HEK293 (cell line): ENCODE results near the gene TPST1.

Experiments
- CTCF ChIA-PET: fragments of 350-600 bp; formaldehyde crosslinking; extraction: SDS; loops from one replicate; lab custom pipeline; 2021; ENCODE audit warnings: antibody characterized with exemption; lab: Yijun Ruan, JAX
- POLR2A ChIA-PET: fragments of 300-600 bp; formaldehyde crosslinking; extraction: SDS; loops from one replicate; lab custom pipeline; 2020; ENCODE audit warnings: antibody characterized with exemption, inconsistent platforms; lab: Yijun Ruan, JAX
- H3K27ac ChIP-seq: fragments of 200-500 bp; sonication (Bioruptor generic); 2 replicates; pipeline ENCODE4 v1.5.1; 2014; ENCODE audit warnings: low read depth, low read length, control low read depth, inconsistent platforms; ENCODE audit errors: extremely low read depth
- H3K36me3 ChIP-seq, 2 experiments: fragments of 200-500 bp in 1 of 2; sonication (Bioruptor generic) in 1 of 2; 1 replicate in 1 of 2; 2 replicates in 1 of 2; pipeline ENCODE4 v1.5.1; 2014 to 2017; ENCODE audit warnings: inconsistent platforms in 2 of 2, low read length in 2 of 2; ENCODE audit not compliant: control insufficient read depth in 2 of 2, insufficient read depth in 1 of 2
- H3K4me1 ChIP-seq: fragments of 200-500 bp; sonication (Bioruptor generic); 2 replicates; pipeline ENCODE4 v1.5.1; 2014; ENCODE audit warnings: mild to moderate bottlenecking, low read length, inconsistent platforms; ENCODE audit not compliant: control insufficient read depth, insufficient read depth
- H3K4me3 ChIP-seq: 2 replicates; pipeline ENCODE4 v1.5.1; 2011; ENCODE audit warnings: low read depth, mild to moderate bottlenecking, control low read depth, low read length, moderate library complexity
- H3K9me3 ChIP-seq: fragments of 200-500 bp; sonication (Bioruptor generic); 2 replicates; pipeline ENCODE4 v1.5.1; 2014; ENCODE audit warnings: low read depth, low read length, inconsistent platforms; ENCODE audit not compliant: control insufficient read depth, insufficient read depth
- FEZF1 ChIP-seq: fragments of 450-650 bp; formaldehyde crosslinking; IDR thresholded peaks from 2 replicates; pipeline ENCODE4 v1.5.1; 2016; ENCODE audit warnings: missing biosample characterization, missing genetic modification characterization
- SALL2 ChIP-seq: fragments of 450-650 bp; formaldehyde crosslinking; IDR thresholded peaks from 2 replicates; pipeline ENCODE4 v1.5.0; 2017; ENCODE audit warnings: missing biosample characterization, mild to moderate bottlenecking, missing genetic modification characterization, borderline replicate concordance
- SP2 ChIP-seq: fragments of 450-650 bp; formaldehyde crosslinking; IDR thresholded peaks from 2 replicates; pipeline ENCODE4 v1.5.1; 2016; ENCODE audit warnings: missing biosample characterization, missing genetic modification characterization
- ZBTB48 ChIP-seq: fragments of 450-650 bp; formaldehyde crosslinking; IDR thresholded peaks from 2 replicates; pipeline ENCODE4 v1.5.1; 2016; ENCODE audit warnings: missing biosample characterization, missing genetic modification characterization
- ZFHX2 ChIP-seq: fragments of 450-650 bp; formaldehyde crosslinking; conservative IDR thresholded peaks from 2 replicates; pipeline ENCODE4 v1.5.1; 2016; ENCODE audit warnings: missing biosample characterization, missing genetic modification characterization
- ZNF121 ChIP-seq: fragments of 450-650 bp; formaldehyde crosslinking; IDR thresholded peaks from 2 replicates; pipeline ENCODE4 v1.5.1; 2016; ENCODE audit warnings: missing biosample characterization, missing genetic modification characterization
- ZNF311 ChIP-seq: fragments of 450-650 bp; formaldehyde crosslinking; IDR thresholded peaks from 2 replicates; pipeline ENCODE4 v1.5.1; 2017; ENCODE audit warnings: missing biosample characterization, missing genetic modification characterization, borderline replicate concordance
- ZNF366 ChIP-seq: fragments of 450-650 bp; formaldehyde crosslinking; conservative IDR thresholded peaks from 2 replicates; pipeline ENCODE4 v1.5.1; 2016; ENCODE audit warnings: missing biosample characterization, missing genetic modification characterization
- ZNF416 ChIP-seq: fragments of 450-650 bp; formaldehyde crosslinking; IDR thresholded peaks from 2 replicates; pipeline ENCODE4 v1.5.1; 2016; ENCODE audit warnings: missing biosample characterization, missing genetic modification characterization
- ZNF423 ChIP-seq: fragments of 450-650 bp; formaldehyde crosslinking; IDR thresholded peaks from 2 replicates; pipeline ENCODE4 v1.5.1; 2016; ENCODE audit warnings: missing biosample characterization, missing genetic modification characterization
- ZNF473 ChIP-seq: fragments of 450-650 bp; formaldehyde crosslinking; IDR thresholded peaks from 2 replicates; pipeline ENCODE4 v1.5.1; 2017; ENCODE audit warnings: missing biosample characterization, missing genetic modification characterization
- ZNF530 ChIP-seq: fragments of 450-650 bp; formaldehyde crosslinking; IDR thresholded peaks from 2 replicates; pipeline ENCODE4 v1.5.1; 2016; ENCODE audit warnings: low read depth, missing biosample characterization, missing genetic modification characterization
- ZNF621 ChIP-seq: fragments of 450-650 bp; formaldehyde crosslinking; IDR thresholded peaks from 2 replicates; pipeline ENCODE4 v1.5.1; 2017; ENCODE audit warnings: missing biosample characterization, missing genetic modification characterization
- ZNF677 ChIP-seq: fragments of 450-650 bp; IDR thresholded peaks from 2 replicates; pipeline ENCODE4 v1.5.0; 2018; ENCODE audit warnings: missing biosample characterization, mild to moderate bottlenecking, missing genetic modification characterization, moderate library complexity
- ZSCAN23 ChIP-seq: fragments of 450-650 bp; formaldehyde crosslinking; IDR thresholded peaks from 2 replicates; pipeline ENCODE4 v1.5.1; 2016; ENCODE audit warnings: missing biosample characterization, missing genetic modification characterization
- TF ChIP-seq, protein P1 (sequence below): fragments of 450-650 bp; formaldehyde crosslinking; IDR thresholded peaks from 2 replicates; pipeline ENCODE4 v1.5.1; 2016; ENCODE audit warnings: missing biosample characterization, missing genetic modification characterization
- TF ChIP-seq, protein P2 (sequence below): fragments of 450-650 bp; formaldehyde crosslinking; IDR thresholded peaks from 2 replicates; pipeline ENCODE4 v1.5.1; 2016; ENCODE audit warnings: missing biosample characterization, missing genetic modification characterization

TPST1 gene

DNA sequence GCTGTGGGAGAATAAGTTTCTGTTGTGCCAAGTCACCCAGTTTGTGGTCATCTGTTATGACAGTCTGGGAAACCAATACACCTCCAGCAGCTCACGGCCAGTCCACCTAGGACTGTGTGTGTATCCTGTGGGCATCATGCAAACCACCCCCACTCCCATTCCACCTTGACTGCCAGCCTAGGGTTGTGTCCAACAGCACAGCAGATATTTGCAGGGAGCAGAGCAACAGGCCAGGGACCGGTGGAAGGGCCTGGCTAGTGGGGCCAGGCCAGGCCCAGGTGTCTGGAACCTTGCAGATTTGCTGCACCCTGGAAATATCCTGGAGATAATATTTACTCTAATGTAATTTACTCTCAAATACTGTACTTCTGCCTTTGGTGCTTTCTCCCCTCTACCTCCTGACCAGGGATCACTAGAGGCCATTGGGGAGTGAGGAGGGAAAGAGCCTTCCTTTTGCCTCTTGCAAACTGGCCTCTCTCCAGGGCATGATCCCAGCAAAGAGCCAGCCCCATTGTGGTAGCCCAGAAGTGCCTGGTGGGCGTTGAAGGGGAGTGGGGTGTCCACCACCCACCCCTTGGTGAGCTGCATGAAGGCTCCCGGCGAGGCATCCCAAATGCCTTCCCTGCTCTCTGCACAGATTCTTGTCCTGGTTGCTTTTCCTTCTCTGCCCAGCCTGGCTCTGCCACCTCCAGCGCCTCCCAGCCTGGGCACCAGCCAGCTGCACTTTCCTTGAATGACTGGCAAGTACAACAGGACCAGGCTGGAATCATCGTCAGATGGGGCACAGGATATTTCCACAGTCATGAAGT, 15.2 kb upstream of the TPST1 start:
- ChIA-PET POLR2A (no interaction called here), CTCF (interaction anchor here (0.6 kb wide), 1 partner anchor 318 kb away, joined by 3 read pairs; no protein-coding TSS in a partner anchor)
- H3K27ac ChIP-seq, result no peak overlapping the region
- no peaks in the 10 kb centered on the region for H3K4me1 ChIP-seq
- no peaks in the 10 kb centered on the region for H3K36me3 ChIP-seq
- no peak overlapping the region for H3K4me3 ChIP-seq
- TF ChIP-seq ZFHX2 (tag by site-specific recombination) (0 out of 2 replicates have a peak, but pooled peaks have one; percentile 34), ZNF621 (tag by site-specific recombination) (no peak)
- H3K9me3 ChIP-seq, result no peaks in the 10 kb centered on the region

DNA sequence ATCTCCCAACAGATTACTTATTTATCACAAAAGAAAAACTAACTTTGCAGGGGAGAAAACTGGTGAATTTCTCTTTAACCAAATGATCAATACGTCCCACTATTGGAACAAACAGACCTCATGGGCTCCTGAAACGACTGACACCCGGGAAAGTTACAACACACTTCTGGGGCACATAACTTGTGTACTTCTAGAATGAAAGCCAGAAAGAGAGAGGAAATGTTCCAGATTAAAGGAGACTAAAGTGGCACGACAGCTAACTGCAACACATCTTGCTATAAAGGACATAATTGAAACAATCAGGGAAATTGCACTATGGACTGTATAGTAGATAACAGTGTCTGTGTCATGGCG, 14.7 kb upstream of the TPST1 start:
- no peaks in the 10 kb centered on the region for H3K9me3 ChIP-seq
- POLR2A ChIA-PET, result interaction anchor here (0.7 kb wide), 1 partner anchor 739 kb away, joined by 10 read pairs; no protein-coding TSS in a partner anchor

DNA sequence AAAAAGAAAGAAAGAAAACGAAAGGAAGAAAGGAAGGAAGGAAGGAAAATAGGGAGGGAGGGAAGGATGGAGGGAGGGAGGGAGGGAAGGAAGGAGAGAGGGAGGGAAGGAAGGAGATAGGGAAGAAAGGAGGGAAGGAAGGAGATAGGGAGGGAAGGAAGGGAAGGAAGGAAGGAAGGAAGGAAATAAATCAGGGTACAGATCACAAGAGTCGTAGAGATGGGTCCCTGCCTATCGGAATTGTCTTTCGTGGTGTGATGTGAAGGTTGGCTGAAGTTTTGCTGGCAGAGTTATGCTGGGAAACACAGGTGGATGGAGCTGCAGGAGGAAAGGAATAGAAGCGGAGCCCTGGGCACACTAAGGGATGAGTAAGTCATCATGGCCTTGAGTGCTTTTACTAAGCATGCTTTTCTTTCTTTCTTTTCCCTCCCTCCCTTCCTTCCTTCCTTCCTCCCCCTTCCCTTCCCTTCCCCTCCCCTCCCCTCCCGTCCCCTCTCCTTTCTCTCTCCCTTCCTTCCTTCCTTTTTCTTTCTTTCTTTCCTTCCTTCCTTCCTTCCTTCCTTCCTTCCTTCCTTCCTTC, 11.9 kb upstream of the TPST1 start:
- ChIA-PET POLR2A (no interaction called here), CTCF (interaction anchor here (0.7 kb wide), 1 partner anchor 194 kb away, joined by 4 read pairs; no protein-coding TSS in a partner anchor)
- Histone ChIP-seq H3K27ac (no peak overlapping the region), H3K4me1 (no peaks in the 10 kb centered on the region), H3K4me3 (no peak overlapping the region), H3K9me3 (no peaks in the 10 kb centered on the region), H3K36me3 (no peaks in the 10 kb centered on the region)
- TF ChIP-seq ZNF530 (tag by site-specific recombination) (no peak), ZNF366 (tag by site-specific recombination) (peak; percentile 89)

More for the DNA sequence above, 14.7 kb upstream of the TPST1 start:
- CTCF ChIA-PET, result interaction anchor here (0.6 kb wide), 1 partner anchor 317 kb away, joined by 3 read pairs; no protein-coding TSS in a partner anchor
- H3K36me3 ChIP-seq, result no peaks in the 10 kb centered on the region
- H3K4me3 ChIP-seq, result no peak overlapping the region
- no peak overlapping the region for H3K27ac ChIP-seq
- H3K4me1 ChIP-seq, result no peaks in the 10 kb centered on the region
- TF ChIP-seq ZNF416 (tag by site-specific recombination) (no peak), ZNF311 (no peak), ZNF677 (tag by site-specific recombination) (no peak), ZNF121 (no peak), ZBTB48 (no peak), SP2 (tag by site-specific recombination) (no peak), ZNF530 (tag by site-specific recombination) (no peak), ZNF423 (no peak)
- TF ChIP-seq, protein P1, sequence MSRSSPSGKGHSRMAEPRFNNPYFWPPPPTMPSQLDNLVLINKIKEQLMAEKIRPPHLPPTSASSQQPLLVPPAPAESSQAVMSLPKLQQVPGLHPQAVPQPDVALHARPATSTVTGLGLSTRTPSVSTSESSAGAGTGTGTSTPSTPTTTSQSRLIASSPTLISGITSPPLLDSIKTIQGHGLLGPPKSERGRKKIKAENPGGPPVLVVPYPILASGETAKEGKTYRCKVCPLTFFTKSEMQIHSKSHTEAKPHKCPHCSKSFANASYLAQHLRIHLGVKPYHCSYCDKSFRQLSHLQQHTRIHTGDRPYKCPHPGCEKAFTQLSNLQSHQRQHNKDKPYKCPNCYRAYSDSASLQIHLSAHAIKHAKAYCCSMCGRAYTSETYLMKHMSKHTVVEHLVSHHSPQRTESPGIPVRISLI (tag by site-specific recombination), result no peak

DNA sequence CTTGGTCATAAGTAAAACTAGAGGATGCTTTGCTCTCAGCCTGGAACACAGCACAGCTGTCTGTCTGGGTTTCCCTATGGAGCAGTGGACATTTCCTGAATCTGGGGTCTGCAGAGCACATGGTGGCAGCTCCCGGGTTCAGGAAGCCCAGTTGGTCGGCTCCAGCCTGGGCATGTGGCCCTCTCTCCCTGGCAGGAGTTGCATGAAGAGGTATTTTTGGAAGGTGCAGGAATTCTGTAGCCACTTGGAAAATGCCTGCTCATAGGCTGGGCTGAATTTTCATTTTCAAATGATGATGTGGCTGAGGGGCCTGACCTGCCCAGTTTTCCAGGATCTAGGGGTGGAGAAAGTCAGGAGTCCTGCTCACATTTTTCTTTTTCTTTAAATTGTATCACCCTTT, 6.7 kb upstream of the TPST1 start:
- Histone ChIP-seq H3K4me3 (no peak overlapping the region), H3K27ac (no peak overlapping the region), H3K4me1 (no peaks in the 10 kb centered on the region), H3K9me3 (no peaks in the 10 kb centered on the region), H3K36me3 (no peaks in the 10 kb centered on the region)
- TF ChIP-seq ZNF473 (tag by site-specific recombination), result no peak
- no peak for TF ChIP-seq ZNF677 (tag by site-specific recombination)
- TF ChIP-seq FEZF1 (tag by site-specific recombination), result no peak
- TF ChIP-seq, protein P2, sequence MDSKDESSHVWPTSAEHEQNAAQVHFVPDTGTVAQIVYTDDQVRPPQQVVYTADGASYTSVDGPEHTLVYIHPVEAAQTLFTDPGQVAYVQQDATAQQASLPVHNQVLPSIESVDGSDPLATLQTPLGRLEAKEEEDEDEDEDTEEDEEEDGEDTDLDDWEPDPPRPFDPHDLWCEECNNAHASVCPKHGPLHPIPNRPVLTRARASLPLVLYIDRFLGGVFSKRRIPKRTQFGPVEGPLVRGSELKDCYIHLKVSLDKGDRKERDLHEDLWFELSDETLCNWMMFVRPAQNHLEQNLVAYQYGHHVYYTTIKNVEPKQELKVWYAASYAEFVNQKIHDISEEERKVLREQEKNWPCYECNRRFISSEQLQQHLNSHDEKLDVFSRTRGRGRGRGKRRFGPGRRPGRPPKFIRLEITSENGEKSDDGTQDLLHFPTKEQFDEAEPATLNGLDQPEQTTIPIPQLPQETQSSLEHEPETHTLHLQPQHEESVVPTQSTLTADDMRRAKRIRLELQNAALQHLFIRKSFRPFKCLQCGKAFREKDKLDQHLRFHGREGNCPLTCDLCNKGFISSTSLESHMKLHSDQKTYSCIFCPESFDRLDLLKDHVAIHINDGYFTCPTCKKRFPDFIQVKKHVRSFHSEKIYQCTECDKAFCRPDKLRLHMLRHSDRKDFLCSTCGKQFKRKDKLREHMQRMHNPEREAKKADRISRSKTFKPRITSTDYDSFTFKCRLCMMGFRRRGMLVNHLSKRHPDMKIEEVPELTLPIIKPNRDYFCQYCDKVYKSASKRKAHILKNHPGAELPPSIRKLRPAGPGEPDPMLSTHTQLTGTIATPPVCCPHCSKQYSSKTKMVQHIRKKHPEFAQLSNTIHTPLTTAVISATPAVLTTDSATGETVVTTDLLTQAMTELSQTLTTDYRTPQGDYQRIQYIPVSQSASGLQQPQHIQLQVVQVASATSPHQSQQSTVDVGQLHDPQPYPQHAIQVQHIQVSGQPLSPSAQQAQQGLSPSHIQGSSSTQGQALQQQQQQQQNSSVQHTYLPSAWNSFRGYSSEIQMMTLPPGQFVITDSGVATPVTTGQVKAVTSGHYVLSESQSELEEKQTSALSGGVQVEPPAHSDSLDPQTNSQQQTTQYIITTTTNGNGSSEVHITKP (tag by site-specific recombination), result no peak
- TF ChIP-seq ZSCAN23 (tag by site-specific recombination), result no peak
- TF ChIP-seq SALL2 (tag by site-specific recombination), result no peak
- CTCF ChIA-PET, result no interaction called here
- POLR2A ChIA-PET, result no interaction called here
